ENCODE results near the gene CCRL2. TPM values are rescaled to one million over a fixed set of nuclear protein-coding genes. Genes with fewer than 3 reads are reported as not detected.

Gene CCRL2
- total RNA-seq, 1 experiment from 2014 or later, result not detected

DNA sequence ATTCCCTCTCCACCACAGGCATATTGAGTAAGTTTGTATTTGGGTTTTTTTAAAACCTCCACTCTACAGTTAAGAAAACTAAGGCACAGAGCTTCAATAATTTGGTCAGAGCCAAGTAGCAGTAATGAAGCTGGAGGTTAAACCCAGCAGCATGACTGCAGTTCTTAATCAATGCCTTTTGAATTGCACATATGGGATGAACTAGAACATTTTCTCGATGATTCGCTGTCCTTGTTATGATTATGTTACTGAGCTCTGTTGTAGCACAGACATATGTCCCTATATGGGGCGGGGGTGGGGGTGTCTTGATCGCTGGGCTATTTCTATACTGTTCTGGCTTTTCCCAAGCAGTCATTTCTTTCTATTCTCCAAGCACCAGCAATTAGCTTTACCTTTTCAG lies 37.9 kb upstream of the CCRL2 start:
- H3K23me2 ChIP-seq (ENCODE audit: insufficient read length, low read depth, low read length, poor library complexity, severe bottlenecking), result no peaks in the 10 kb centered on the region
- H3K79me1 ChIP-seq (ENCODE audit: insufficient read depth, low read depth, low read length, poor library complexity, severe bottlenecking), result no peaks in the 10 kb centered on the region
- no peak overlapping the region for H4K5ac ChIP-seq (ENCODE audit: insufficient read length, low read depth, low read length)
- no peak overlapping the region for H3K9ac ChIP-seq (ENCODE audit: extremely low read depth, insufficient read length, low read length)
- H4K20me1 ChIP-seq (ENCODE audit: control insufficient read depth, insufficient read depth, insufficient read length), result no peaks in the 10 kb centered on the region
- no peak overlapping the region for H2BK5ac ChIP-seq (ENCODE audit: insufficient read length, low read length)
- H2BK15ac ChIP-seq (ENCODE audit: low read depth, low read length), result no peak overlapping the region
- no peaks in the 10 kb centered on the region for H3K27me3 ChIP-seq (ENCODE audit: insufficient read depth, low read length)
- H3K79me2 ChIP-seq (ENCODE audit: insufficient read depth, low read length), result no peaks in the 10 kb centered on the region
- Mint-ChIP-seq H3K27ac (no peak overlapping the region), H3K9me3 (no peaks in the 10 kb centered on the region), H3K36me3 (ENCODE audit: insufficient read depth in 1 of 3, low read depth in 3 of 3) (no peaks in the 10 kb centered on the region), H3K4me1 (no peaks in the 10 kb centered on the region; a peak in 1 of 4 replicates), H3K4me3 (no peak overlapping the region), H3K27me3 (ENCODE audit: low read depth) (peaks cover 14% of the 10 kb centered on the region)
- DNase-seq, result no peak
- no peak overlapping the region for H3K18ac ChIP-seq (ENCODE audit: insufficient read length, low read depth, low read length)
- H2AFZ ChIP-seq (ENCODE audit: low read length), result no peak overlapping the region
- no peak overlapping the region for H3K27ac ChIP-seq (ENCODE audit: insufficient read length, low read depth, low read length)
- H3K4me1 ChIP-seq (ENCODE audit: insufficient read depth, low read length), result no peaks in the 10 kb centered on the region; the same call in 1 of the 2 replicates
- no peak overlapping the region for H3K4me2 ChIP-seq (ENCODE audit: insufficient read depth, insufficient read length, low read length)
- H2BK120ac ChIP-seq (ENCODE audit: low read depth, low read length, poor library complexity, severe bottlenecking), result no peak overlapping the region
- no peak overlapping the region for H2AK5ac ChIP-seq (ENCODE audit: insufficient read length, low read length)
- H2BK20ac ChIP-seq (ENCODE audit: low read depth, low read length, poor library complexity, severe bottlenecking), result no peak overlapping the region
- no peak overlapping the region for H3T11ph ChIP-seq (ENCODE audit: low read length)
- H3K9me3 ChIP-seq (ENCODE audit: control insufficient read depth, low read depth, low read length), result no peaks in the 10 kb centered on the region
- H4K8ac ChIP-seq (replicated peaks; ENCODE audit: insufficient read length, low read depth, low read length), result no peak overlapping the region
- H4K91ac ChIP-seq (ENCODE audit: insufficient read length, low read depth, low read length), result no peak overlapping the region
- no peak overlapping the region for H3K23ac ChIP-seq (ENCODE audit: insufficient read length, low read depth, low read length)
- H3K4ac ChIP-seq (ENCODE audit: low read depth, low read length), result no peak overlapping the region
- TF ChIP-seq, protein P1, sequence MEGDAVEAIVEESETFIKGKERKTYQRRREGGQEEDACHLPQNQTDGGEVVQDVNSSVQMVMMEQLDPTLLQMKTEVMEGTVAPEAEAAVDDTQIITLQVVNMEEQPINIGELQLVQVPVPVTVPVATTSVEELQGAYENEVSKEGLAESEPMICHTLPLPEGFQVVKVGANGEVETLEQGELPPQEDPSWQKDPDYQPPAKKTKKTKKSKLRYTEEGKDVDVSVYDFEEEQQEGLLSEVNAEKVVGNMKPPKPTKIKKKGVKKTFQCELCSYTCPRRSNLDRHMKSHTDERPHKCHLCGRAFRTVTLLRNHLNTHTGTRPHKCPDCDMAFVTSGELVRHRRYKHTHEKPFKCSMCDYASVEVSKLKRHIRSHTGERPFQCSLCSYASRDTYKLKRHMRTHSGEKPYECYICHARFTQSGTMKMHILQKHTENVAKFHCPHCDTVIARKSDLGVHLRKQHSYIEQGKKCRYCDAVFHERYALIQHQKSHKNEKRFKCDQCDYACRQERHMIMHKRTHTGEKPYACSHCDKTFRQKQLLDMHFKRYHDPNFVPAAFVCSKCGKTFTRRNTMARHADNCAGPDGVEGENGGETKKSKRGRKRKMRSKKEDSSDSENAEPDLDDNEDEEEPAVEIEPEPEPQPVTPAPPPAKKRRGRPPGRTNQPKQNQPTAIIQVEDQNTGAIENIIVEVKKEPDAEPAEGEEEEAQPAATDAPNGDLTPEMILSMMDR (conservative IDR thresholded peaks at IDR 0.05), result no peak
- no CpG with 5 or more reads among the region's 4 CpGs for WGBS (ENCODE audit: extremely low coverage, insufficient read length, low lambda C conversion rate)
- H2BK12ac ChIP-seq (ENCODE audit: insufficient read length, low read depth, low read length), result no peak overlapping the region
- H3K56ac ChIP-seq (ENCODE audit: insufficient read length, low read depth, low read length), result no peak overlapping the region
- no peak overlapping the region for H3K14ac ChIP-seq (ENCODE audit: insufficient read depth, low read length)

All from H9 (cell line).